Astrocyte of the hippocampus (primary cell): ENCODE data around the gene FOLR3.
"Not testable (repeated sequence)": the region's sequence is repeated elsewhere in the genome, so short reads cannot be mapped to it uniquely, and the experiment has no call there.

Experiments used
- DNase-seq: peaks from one replicate; pipeline ENCODE4 v3.0.0; 2011; ENCODE audit warnings: low read depth, low spot score

The FOLR3 gene

DNA sequence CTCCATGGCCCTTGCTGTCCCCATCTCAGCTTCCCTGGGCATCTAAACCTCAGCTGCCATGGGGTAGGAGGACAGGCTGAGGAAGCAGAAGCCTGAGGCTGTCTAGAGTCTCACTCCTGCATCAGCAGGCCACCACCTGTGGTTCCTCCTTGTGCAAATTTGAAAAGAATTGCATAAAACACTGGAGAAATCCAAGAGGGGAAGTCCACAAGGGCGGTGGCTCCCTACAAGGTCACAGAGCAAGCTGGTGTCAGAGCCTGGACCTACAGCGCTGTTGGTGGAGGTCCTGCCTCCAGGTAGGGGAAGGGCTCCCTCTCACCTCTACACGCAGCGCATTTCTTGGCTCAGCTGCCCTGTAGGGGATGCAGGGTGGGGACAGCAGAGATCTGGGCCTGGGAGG is at the start of gene FOLR3:
FOLR3 (plus strand) TSS at position 253 of the 400 bp plus-strand sequence. CDS start 228 bp downstream, outside the sequence.
- DNase-seq = not testable (repeated sequence)

DNA sequence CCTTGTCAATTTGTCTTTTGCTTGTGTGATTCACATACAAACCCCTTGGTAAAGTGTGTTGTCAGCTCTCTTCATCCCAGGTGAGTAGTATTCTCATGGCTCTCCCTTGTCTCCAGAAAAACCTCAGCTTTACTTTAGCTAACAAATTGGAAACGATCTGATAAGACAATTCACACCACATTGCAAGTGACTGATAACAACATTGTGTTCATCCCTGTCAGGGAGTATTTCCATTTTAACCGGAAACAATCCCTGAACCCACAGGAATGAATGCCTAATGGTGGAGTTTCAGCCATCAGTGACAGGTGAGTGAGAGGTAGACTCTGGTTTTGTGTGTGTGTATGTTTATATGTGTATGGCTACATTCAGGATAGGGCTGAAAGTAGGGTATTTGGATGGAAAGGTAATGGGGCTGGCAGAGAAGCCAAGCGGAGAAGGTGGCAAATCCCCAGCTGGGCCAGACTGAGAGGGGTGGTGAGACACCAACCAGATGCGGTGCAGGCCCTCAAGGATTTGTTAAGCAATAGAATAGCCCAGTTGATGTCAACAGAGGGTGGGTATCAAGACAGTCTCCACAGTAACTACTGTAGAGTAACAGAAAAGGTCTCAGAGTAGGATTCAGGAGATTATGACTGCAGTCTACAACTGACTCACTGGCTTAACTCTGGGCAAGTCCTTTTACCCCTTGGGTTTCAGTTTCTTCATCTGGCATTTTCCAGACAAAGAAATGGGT is 47.3 kb upstream of the FOLR3 start:
- no peak for DNase-seq

DNA sequence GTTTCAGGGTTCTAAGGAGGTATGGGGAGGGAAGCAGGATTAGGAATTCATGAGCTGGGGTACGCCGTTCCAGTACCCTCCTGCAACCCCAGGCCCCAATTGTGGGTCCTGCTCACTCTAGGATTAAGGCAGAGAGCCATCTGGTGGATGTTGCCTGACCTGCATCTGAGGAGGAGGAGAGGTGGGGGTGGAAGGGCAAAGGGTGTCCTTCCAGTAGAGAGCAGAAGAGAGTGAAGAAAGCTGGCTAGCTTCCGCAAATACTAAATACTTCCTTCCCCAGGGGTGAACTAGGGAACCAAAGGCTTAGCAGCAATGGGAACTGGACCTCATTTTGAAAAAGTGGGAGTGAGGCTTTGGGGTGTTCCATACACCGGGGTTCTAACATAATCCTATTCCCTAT is 44.2 kb upstream of the FOLR3 start:
- DNase-seq = peak; percentile 78

DNA sequence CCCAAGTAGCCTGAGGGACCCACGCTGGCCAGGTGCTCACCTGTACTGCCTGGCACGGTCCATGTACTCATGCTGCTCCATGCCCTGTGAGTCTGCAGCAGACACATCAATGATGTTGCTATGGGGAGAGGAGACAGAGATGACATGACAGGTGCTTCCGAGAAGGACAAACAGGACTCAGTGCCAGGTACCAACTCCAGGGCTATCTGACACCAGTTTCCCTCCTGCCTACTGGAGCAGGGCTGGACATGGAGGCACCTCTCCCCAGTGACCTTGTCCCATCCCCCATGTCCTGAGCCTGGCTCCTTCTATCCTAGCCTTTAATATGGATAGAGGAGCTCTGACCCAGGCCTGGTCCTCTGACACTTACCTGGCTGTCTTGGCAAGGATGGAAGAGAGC is 36.8 kb upstream of the FOLR3 start:
- DNase-seq = no peak

DNA sequence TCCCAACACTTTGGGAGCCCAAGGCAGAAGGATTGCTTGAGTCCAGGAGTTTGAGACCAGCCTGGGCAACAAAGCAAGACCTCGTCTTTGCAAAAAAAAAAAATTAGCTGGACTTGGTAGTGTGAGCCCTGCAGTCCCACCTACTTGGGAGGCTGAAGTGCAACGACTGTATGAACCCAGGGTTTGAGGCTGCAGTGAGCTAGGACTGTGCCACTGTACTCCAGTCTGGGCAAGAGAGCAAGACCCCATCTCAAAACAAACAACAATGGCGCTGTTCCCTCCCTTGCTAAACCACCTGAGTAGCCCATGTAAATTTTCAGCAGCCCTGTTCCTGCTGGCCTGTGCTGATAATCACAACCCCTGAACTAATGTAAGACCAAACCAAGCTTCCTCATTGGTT is 35.5 kb upstream of the FOLR3 start:
- DNase-seq = no peak

DNA sequence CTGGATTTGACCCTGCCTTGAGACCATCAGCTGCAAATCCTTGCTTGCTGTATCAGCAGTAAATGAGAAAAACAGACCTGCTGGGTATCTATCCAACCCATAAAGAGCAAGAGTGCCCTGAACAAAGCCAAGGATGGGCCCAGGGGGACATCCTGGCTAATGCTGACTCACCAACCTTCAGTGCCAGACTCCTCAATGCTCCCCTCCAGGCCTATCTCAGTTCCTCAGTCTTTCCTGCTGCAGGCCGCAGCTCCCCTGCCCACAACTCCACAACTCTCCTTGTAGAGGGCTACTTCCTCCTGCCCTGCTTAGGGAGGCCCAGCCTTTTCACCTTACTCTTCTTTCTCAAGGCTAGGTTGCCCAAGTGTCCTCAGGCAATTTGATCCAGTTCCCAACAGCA is 35.1 kb upstream of the FOLR3 start:
- DNase-seq = no peak

DNA sequence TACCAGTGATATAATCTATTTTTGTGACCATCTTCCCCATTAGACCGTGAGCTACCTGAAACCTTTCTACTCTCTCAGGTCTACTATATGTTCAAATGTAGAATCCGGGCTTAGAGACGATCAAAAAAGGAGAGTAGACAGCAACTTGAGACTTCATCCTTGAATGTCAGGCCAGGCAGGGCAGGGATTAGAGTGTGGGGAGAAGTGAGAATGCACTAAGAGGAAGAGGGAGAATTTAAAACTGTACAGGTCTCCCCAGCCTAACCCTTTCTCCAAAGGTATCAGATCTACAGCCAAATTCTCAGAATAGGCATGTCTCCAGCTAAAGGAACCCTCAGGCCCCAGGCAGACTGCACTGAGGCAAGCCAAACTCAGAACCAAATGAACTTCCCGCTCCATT is 33.4 kb upstream of the FOLR3 start:
- peak; percentile 22 for DNase-seq

DNA sequence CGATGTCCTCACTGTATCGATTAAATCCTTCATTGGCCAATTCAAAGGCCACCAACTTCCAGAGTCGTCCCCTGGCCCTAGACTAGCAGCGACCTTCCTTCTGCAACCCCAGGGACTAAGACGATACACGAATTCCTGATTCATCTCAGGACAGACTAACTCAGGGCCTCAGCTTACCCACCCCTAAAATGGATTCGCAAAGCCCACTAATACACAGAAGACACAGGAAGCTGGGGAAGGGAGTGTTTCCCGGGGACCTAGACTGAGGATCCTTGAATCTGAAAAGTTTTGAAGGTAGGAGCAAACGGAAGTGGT is 32.9 kb upstream of the FOLR3 start:
- DNase-seq = no peak

DNA sequence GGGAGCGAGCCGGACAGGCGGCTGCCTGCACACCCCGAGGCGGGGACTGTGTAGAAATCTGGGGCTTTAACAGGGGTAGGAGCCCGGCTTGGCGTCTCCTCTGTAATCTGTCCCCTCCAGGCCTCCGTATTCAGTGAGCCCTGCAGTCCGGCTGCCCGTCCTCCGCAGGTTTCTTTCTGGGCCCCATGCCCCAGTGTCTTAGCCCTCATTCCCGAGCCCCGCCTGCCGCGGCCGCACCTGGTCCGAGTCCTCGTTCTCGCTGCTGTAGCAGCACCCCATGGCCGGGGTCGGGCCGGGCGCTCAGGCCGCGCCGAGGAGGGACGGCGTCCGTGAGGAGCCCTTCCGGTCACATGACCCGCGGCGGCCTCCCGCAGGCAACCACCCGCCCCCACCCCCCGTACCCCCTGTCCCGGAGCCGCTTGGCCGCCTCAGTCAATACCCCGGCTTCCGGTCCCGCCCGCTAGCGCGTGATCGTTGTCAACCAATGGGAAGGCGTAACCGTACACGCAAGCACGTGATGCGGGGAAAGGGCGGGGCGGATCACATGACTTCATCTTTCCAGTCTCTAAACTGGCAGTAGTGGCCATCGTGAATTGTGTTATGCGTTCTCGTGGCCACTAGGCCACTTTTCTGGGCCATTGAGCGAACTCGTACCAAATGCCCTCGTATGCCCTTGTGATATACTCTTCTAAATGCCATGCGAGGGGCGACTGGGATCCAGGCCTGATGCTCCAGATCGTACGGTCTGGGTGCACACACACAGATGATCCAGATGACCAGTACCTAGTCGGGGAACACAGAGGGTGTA is 32.4 kb upstream of the FOLR3 start, which contains the start of gene LAMTOR1:
LAMTOR1 (minus strand) TSS at position 352 of the 808 bp plus-strand sequence; CDS start at position 279, 73 bp downstream.
- DNase-seq = peak; percentile 99

DNA sequence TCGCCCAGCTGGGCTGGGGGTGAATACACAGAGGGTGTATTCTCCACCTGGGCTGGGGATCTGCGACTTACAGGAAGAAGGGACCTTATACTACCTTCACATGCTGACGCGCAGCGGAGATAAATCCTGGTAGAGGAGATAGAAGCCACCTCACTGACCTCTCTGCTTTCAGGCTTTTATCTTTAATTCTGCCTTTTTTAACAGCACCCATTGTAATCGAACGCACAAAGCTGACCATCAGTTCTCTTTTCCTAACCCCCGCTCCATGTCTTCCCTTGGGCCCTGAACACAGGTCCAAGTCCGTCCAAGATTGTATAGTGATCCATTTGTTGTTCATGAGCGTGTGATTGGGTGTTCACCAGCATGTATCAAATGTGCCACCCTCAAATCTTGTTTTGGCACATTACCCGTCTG is 31.8 kb upstream of the FOLR3 start:
- no peak for DNase-seq

DNA sequence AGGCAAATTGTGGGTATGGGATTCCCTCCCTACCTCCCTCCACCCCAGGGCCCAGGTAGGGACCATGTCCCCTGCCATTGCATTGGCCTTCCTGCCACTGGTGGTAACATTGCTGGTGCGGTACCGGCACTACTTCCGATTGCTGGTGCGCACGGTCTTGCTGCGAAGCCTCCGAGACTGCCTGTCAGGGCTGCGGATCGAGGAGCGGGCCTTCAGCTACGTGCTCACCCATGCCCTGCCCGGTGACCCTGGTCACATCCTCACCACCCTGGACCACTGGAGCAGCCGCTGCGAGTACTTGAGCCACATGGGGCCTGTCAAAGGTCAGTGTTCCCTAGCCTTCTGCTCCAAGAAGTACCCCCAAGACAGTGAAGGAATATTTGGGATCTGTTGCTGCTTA is 29.6 kb upstream of the FOLR3 start, which contains the start of gene TOMT:
TOMT (plus strand) TSS at position 37 of the 400 bp plus-strand sequence; CDS start at position 65, 28 bp downstream.
- DNase-seq = no peak

DNA sequence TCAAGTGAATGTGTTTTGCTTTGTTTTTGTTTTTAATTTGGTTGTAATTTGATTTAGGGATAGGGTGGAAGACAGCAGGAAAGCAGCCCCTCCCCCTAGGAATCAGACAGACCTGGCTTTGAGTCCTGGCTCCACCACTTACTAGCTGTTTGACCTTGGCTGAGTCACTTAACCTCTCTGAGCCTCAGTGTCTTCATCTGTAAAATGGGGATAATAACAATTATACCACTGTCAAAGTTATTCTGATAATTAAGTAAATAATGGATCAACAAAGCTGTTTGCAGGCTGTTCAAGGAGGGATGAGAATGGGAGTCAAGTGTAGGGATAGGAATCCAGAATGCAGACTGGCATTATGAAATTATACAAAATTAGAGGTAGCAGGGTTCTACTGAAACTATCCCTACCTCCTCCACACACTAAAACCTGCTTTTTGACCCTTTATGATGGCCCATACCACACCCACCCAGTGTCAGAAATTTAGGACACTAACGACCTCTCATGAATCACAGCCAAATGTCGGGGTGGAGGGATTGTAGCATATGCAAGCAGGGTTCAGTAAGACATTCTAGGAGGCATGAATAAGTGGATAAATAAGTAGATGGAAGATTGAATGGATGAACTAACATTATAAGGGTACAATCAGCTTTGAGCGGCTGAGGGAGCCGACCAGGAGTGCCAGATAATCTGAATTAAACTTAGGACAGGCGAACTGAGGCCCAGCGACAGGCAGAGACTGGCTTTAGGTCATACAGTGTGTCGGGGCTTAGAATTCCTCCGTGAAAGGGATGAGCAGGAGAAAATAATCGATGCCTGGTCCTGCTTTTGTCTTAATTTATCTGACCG is 24.0 kb upstream of the FOLR3 start:
- DNase-seq = no peak

DNA sequence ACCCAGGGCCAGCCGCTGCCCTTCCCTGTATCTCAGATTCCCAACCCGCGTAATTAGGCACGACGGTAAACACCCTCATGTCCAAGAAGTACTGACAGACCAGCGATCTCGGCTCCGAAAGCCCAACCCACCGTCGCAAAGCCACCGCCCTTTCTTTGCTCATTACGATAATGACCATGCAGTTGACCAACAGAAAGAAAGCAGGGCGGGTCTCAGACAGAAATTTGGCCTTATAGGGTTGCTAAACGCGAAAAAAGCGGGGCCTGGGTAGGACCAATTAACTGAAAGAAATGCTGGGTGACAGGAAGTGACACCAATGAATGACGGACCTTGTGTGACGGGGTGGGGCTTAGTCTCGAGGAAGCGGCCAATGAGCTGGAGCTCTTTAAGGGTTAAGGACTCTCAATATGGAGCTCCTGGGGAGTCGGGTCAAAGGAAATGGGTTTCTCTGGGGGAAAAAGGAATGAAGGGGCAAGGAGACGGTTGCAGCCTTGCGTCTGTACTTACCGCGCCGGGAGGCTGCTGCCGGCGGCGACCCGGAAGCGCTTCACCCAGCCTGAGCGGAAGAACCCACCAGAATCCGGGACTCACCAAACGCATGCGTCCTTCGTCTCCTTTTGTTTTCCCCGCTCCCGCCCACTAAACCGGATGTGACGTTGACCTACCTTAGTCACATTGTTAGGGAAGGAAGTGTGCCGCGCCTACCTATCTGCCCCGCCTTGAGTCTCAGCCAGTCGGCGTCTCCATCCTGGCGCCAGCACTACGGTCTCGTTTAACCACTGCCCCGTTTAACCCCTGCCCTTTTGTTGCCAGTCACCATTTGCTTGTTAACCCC is 23.2 kb upstream of the FOLR3 start, which contains the start of gene ANAPC15:
ANAPC15 (minus strand) TSS at position 553 of the 835 bp plus-strand sequence. CDS start 1,419 bp downstream, outside the sequence.
- peak; percentile 99 for DNase-seq

DNA sequence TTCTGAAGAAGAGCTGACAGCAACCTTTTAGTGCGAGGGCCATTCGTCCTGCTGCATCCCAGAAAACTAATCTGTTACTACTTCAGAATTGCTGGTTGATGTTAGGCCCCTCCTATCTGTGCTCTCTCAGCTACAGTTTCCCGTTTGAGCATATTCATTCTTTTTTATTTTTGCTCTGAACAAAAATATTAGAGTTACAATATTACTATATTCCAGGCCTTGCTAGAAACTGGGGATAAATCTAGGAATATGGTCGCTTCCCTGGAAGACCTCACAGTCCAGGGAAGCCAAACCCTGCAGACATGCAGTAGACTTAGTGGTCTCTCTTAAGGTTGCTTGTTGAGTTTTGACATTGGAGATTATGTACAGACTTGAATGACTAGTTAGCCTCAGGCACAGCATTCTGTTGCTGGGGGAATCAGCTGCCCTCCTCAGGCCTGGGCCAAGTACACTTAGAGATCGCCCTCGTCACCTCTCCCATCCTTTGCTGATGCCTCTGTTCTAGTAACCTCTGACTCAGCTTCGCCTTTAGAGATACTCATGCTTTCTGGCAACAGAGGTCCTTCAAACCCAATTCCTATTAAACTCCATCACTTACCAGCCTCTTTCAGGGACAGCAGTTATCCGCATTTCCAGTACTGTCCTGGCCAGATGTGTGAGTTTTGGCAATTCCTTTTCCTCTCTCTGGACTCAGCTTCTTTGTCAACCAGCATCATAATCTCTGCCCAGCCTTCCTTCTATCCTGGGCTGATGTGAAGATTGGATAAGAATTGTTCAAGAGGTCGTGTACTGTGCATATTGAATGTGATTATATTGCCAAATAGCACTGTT is 22.3 kb upstream of the FOLR3 start:
- DNase-seq = no peak

DNA sequence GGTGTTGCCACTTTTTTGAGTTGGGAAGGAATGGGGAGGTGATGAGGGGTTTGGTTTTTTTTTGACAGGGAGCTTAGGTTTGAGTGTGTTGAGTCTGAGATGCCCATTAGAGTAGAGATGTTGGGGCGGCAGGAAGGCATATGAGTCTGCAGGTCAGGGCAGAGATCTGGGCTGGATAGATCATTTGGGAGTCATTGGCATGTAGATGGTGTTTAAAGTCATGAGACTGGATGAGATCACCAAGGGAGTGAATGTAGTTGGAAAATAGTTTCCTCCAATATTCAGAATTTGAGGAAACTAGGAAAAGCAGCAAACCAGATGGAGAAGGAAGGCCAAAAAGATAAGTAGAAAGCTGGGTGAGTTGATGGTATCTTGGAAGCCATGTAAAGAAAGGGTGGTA is 21.0 kb upstream of the FOLR3 start:
- DNase-seq = no peak

DNA sequence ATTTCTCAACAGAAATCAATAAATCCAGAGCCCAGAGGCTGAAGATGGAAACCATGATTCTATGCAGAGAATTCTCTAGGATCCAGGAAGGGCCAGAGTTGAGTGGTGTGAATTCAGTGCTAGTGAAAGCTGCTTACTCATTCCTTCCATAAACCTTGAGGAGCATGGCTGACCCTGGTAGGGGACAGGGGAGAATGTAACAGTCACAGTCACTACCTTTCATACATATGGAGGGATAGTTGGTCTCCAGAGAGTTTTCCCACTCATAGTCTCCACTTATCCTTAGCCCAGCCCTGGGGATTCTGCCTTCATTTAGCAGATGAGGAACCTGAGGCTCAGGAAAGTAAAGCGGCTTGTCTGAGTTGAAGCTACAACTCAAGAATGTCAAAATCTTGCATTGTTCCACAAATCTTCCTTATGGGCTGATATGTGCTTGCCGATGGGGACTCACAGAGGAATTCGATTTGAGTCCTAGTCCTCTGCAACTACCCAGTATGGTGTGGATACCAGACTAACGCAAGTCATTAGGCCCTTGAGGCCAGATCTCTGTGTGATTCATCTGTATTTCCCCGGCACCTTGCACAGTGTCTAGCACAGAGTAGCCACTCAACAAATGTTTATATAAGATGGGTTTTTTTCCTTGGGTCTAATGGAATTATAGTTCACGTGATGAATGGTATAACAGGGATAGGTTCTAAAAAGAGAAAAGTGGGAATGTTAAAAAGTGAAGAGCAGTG is 19.3 kb upstream of the FOLR3 start:
- DNase-seq = no peak

DNA sequence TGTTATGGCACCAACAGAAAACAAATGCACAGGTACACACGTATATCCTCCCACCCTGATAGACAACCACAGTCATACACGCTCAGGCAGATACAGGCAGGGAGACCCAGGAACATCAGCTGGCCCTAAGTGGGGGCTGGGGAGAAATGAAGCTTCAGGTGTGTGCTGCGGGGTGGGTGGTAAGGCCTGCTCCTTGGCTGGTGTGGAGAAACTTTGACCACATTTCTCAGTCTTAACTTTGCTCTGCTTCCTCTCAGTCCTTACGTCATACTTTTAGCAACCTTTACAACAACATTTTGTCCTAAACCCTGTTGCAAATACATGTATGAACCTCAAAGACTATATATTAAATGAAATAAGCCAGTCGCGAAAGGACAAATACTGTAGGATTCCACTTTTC is 16.3 kb upstream of the FOLR3 start:
- DNase-seq = no peak

DNA sequence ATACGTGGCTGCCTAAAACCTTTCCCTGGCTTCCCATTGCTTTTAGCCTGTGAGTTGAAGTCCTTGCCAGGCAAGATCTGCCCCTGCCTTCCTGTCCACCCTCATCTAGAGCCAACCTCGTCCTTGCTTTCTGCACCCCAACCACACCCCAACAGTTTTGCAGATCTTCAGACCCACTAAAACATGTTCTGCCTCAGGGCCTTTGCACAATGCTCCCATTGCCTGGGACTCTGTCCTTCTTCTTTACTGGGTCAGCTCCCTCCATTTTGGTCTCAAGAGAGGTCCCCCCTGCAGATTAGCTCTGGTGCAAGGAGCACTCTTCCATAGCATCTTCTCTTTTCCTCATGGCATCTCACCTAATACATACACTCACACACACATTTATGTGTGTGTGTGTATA is 14.6 kb upstream of the FOLR3 start:
- no peak for DNase-seq

DNA sequence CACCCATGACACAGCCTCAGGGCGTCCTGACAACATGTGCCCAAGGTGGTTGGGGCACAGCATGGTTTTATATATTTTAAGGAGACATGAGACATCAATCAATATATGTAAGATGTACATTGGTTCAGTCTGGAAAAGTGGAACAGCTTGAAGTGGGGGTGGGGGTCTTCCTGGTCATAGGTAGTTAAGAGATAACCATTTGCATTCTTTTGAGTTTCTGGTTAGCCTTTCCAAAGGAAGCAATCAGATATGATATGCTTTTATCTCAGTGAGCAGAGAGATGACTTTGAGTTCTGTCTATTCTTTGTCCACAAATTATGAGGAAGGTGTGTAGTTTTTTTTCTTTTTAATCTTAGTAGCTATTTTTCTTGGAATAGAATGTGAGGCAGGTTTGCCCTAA is 12.9 kb upstream of the FOLR3 start:
- no peak for DNase-seq
